Glomerular endothelial cell (primary cell): ENCODE measurements around the gene SLC9A8. TPM values are rescaled to one million over a fixed set of nuclear protein-coding genes. Genes with fewer than 3 reads are reported as not detected.

Experiments used
- DNase-seq: peaks from one replicate; pipeline ENCODE4 v3.0.0-alpha.2; 2011; ENCODE audit warnings: low read depth, low spot score; ENCODE audit errors: extremely low read depth
- total RNA-seq: library from RNA; depleted of rRNA; stranded (reverse); fragments of >200 nt; gene quantifications from 2 replicates; pipeline ENCODE4 v1.2.3, GENCODE V29; 2015

SLC9A8 gene
- total RNA-seq, 1 donor from 2014 or later = 10.3 TPM

DNA sequence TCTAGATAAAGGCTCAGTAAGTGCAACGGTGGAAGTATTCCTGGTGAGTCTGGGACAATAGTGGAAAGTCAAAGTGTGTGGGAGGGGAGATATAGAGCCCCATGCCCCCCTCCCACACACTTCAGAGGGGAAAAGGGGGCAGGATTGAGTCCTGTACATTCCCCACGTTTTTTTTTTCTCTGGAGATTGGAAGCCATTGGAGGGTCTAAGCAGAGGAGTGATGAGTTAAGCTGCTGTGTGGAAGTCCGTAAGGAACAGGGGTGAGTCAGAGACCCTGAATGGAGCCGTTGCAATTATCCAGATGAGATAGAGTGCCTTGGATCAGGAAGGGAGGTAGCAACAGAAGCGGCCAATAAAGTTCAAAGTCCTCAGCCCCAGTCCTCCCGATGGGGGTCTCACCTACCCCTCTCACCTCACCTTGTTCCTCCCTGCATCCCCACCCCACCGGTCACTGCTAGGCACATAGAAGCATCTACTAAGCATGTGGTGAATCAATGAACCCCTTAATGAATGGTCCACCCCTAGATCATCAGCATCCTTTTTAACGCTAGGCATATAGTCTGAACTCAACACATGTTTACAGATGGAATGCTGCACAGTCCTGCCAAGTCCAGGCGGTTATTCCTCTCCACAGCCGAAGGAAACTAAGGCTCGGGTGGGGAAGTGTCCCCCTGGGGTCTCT, 662 bp upstream of the SLC9A8 start:
- no peak for DNase-seq

- DNase-seq = no peak
Observed at GRCh38 chr20:49813305-49813974, 812 bp downstream of the SLC9A8 start.

DNA sequence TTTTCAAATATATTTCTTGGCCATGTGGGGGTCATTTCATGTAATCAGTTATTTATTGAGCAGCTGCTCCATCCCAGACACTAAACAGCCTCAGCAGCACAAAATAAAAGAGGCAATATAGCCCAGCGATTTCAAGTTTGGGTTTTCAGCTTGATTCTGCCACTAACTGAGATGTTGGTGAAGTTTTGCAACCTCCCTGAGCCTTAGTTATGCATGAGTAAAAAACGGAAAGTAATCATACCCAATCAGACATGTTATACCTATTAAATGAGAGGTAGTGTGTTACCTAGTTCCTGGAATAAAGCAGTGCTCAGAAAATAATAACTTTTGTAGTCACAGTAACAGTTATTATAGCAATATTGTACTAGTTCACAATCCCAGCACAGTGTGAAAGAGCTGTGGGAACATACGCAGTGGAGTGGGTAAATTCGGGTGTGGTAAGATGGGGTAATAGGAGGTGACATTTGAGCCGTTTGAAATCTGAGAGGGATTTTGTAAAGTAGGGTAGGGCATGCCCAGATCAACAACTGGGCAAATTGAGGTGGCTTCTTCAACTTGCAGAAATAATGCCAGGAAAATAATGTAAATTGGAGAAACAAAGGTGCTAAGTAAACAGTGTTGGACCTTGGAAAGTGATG, 1.5 kb downstream of the SLC9A8 start:
- no peak for DNase-seq

GRCh38 chr20:49818816-49819215, 6.2 kb downstream of the SLC9A8 start:
- no peak for DNase-seq

GRCh38 chr20:49819702-49820101, 7.1 kb downstream of the SLC9A8 start:
- DNase-seq = no peak

DNA sequence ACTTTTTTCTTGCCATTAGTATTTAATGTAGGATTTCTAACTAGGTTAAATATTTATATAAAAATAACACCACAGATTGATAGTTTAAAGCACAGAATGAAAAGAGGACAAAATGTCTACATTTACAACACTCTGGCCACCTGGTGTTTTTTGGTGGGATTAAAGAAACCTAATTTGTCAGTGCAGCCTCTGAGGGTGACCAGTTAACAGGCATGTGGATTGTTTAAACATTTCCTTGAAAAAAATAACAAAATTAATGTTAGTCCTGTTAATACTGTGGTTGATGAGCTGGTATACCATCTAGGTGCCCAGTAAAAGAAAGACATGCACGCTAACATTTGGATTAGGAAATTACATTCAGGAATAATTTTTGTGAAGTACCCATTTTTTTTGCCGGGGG, 8.8 kb downstream of the SLC9A8 start:
- no peak for DNase-seq

- no peak for DNase-seq
Observed at GRCh38 chr20:49821870-49822331, 9.3 kb downstream of the SLC9A8 start.

DNA sequence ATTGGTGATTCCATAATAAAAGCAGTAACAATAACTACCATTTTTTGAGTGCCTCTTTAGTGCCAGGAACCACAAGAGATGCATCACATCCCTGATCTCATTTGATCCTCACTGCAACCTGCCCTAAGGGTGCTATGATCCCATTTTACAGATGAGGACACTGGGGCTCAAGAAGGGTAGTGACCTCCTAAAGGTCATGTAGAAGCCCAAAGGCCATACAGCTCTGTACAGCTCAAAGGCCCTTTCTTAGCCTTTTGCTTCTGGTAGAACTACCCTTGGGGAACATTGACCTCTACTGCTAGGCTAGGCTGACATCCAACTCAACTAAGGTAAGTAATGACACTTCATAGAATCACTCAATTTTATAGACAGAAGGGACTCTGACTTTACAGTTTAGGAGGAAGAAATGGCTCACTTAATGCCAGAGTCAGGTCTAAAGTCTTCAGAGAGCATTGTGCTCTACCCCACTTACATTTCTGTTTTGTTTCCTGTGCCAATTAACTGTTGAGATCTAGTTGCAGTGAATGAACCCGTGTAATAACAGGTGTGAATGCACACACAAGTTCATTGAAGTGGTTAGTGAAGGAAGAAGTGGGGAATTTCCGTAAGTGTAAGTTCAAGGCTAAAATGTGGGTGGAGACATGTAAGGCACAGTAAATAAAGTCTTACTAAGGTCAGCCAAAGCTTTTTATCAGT, 10.7 kb downstream of the SLC9A8 start:
- no peak for DNase-seq

GRCh38 chr20:49824206-49824605, 11.6 kb downstream of the SLC9A8 start:
- DNase-seq = no peak

GRCh38 chr20:49825521-49826033, 12.9 kb downstream of the SLC9A8 start:
- DNase-seq = no peak

DNA sequence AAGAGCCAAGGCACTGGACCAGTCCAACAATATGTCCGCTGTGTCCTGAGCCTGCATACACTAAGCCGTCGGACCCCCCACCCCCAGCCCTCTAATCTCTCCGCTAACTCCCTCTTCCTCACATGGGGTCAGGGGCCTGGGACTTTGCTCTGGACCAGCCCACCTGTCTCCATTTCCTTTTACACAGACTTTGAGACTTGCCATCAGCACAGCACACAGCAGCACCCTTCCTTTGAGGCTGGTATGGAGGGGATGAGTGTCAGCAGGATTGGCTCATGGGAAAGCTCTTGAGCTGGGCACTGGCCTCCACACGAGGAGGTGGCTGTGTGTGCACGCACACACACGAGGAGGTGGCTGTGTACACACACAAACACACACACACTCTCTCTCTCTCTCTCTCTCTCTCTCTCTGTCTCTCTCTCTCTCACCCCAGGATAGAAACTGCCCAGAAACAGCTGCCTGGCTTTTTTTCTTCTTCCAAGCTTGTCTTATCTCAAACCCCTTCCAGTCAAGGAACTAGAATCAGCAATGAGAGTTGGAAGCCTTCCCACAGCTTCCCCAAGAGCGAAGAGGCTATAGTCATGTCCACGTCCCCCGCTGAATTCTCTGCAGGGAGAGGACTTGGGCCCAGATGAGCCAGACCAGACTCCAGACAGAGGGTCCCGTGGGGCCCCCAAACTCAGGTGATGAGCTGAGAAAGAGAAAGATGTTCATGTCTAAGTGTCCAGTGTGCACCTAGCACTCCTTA, 18.6 kb downstream of the SLC9A8 start:
- no peak for DNase-seq

- DNase-seq = no peak
Observed at GRCh38 chr20:49831770-49832631, 19.4 kb downstream of the SLC9A8 start.

- no peak for DNase-seq
Observed at GRCh38 chr20:49832632-49833327, 20.2 kb downstream of the SLC9A8 start.

- DNase-seq = no peak
Observed at GRCh38 chr20:49833483-49833882, 20.9 kb downstream of the SLC9A8 start.

DNA sequence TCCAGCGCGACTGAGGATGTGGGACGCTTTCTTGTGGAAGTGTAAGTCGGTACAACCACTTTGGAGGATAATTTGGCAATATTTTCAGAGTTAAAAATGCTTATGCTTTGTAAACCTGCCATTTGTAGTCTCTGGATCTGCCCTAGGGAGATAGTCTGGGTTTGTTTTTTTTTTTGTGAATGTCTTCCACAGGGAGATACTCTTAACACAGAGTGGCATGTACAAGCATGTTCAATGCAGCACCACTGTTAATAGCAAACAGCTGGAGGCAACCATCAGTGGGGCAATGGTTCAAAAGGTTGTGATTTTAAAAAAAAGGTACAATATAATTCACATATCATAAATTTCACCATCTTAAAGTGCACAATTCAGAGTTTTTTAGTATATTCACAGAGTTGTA, 22.4 kb downstream of the SLC9A8 start:
- no peak for DNase-seq

GRCh38 chr20:49838546-49838945, 25.9 kb downstream of the SLC9A8 start:
- no peak for DNase-seq

DNA sequence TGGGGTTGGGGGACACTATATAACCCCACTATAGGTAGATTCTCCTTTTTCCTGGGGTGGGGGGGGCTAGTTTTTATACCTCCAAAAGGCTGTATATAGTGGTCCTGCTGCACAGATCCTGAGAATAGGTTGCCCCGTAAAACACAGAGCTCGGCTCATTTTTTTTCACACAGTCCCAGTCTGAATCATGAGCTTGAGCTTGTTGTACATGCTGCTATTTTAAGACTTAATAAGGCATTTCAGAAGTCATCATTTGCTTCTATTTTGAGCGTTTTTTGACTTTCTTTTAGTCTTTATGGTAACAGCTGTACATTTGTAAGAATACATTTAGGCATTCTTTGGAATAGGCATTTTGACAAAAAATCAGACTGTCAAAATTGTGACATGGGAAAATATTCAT, 30.5 kb downstream of the SLC9A8 start:
- no peak for DNase-seq

- no peak for DNase-seq
Observed at GRCh38 chr20:49843770-49844380, 31.2 kb downstream of the SLC9A8 start.
